GM21423 (cell line): ENCODE data around the gene DBNDD2.

Experiments used
- ATAC-seq: cut with Tn5 transposase; IDR thresholded peaks from one replicate; pipeline ENCODE4 v1.9.1; 2021; ENCODE audit warnings: mild to moderate bottlenecking, moderate library complexity; ENCODE audit not compliant: unreplicated experiment

The DBNDD2 gene

DNA sequence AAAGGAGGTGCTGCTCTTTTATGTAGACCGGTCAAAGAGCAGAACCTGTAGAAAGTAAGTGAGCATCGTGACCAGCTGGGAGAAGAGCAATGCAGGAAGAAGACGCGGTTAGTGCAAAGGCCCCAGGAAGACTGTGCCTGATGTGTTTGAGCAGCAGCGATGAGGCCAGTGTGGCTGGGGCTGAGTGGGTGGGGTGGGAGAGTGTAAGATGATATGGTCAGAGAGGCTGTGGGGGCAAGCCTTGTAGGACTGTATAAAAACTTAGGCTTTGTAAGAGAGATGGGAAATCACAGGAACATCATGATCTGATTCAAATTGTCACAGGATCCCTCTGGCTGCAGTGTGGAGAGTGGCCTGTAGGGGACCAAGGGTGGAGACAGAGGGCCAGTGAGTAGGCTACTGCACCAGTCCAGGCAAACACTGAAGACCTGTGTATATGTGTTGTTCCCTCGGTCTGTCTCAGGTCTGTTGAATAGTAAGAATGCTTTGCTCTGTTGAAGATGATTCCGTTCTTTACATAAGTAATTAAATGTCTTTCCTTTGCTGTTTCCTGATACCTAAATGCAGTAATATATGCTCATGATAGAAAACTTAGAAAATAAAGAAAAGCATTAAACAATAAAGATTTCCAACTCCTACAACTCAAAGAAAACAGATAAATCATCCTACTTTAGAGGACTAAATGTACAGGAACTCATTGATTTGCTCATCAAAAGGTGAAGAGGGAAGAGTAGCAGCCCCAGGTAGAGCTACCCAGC lies 37.9 kb downstream of the DBNDD2 start:
- ATAC-seq = no peak

DNA sequence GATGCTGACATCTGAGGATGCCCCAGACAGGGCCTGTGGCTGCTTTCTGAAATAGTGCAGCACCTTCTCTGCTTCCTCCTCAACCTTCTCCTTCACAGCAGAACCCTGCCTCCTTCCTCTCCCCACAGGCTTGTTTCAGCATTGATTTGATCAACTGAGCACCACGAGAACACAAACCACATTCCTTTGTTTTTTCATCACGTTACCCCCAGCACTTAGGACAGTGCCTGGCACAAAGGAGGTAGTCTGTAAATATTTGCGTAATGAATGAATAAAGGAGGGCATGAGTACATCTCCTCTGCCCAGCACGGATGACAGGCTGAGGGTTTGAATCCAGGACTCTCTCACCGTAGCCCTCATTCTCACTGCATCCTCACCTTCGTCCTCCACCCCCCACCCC lies 40.2 kb downstream of the DBNDD2 start:
- no peak for ATAC-seq

DNA sequence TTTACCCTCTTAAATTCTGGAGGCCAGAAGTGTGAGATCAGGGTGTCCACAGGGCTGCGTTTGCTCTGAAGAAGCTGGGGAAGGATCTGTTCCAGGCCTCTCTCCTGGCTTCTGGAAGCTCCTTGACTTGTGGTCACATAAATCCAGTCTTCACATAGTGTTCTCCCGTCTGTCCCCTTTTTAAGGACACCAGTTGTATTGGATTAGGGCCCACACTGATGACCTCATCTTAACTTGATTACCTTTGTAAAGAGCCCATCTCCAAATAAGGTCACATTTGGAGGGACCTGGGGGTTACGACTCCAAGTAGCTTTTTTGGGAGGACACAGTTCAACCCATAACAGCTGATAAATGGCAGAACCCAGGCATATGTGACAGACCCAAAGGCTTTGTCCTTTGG lies 41.4 kb downstream of the DBNDD2 start:
- ATAC-seq = no peak

DNA sequence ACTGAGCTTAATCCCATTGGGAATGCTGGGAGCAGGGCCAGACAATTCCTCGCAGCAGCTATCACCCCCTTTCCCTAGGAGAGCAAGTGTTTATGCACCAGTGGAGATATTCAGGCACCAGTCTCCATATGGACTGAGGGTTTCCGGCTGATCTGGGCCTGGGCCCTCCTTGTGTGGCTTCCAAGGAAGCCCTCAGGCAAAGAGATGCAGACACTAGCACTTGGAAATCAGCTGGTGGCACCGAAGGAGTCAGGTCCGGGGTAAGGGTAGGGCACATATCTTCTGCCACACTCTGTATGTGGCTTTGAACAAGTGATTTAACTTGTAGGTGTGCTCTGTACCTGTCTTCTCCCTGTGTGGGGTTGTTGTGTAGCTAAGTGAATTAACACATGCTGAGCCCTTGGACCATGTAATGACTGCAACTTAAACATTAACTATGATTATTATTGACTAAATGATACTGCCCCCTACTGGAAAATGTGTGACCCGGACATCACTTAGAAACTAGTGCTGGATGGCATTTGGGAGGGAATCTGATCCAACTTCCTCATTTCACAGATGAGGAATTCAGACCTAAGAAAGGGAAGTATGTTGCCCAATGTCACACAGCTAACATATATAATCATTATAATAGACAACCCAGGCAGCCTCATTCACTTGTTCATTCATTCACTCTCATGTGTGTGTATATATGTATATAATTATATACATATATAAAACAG lies 42.2 kb downstream of the DBNDD2 start:
- no peak for ATAC-seq

DNA sequence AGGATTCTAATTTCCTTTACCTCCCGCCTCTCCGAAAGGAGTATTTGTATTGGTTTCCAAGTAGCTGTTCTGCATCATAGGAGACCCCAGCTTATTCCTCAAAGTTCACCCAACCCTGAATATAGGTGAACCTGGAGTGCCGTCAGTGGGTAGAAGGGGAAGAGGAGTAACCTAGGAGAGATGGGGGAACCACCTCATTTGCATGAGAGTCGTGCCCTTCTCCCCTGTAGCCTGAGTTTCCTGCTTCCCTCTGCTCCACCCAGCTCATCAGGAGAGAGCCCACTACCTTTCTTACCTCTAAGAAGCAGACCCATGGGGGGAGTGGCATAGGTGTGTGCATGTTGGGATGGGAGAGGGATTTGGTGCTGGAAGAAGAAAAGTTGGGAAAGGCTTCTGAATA lies 44.1 kb downstream of the DBNDD2 start:
- ATAC-seq = no peak

DNA sequence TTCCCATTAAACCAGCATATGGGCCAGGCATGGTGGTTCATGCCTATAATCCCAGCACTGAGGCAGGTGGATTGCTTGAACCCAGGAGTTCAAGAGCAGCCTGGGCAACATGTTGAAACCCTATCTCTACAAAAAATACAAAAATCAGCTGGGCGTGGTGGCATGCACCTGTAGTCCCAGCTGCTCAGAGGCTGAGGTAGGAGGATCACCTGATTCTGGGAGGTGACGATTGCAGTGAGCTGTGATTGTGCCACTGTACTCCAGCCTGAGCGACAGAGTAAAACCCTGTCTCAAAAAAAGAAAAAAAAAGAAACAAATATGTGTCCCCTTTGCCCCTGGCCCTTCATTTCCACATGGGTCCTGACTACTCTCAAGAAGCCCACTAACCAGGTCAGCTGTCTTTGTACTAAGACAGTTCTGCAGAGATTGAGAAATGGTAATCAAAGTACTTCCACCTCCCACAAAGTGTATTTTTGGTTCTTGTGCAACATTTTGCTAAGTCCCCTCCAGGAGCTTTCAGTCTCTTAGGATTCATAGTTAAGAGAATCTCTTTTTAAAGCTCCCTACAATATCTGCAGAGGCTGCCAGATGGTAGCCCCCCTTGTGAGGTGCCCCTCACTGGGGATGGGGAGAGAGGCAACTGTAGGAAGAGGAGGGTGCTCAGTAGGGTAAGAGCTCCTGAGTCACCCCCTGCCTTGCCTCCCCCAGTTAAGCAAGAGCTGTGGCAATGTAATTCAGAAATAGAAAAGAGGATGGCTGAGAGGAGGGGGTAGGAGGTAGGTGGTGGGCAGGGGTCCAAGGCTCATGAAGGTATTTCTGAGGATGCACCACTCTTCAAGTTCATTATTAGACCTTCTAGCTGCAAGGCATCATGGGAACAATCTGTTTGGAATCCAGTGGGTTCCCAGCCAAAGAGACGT lies 44.9 kb downstream of the DBNDD2 start:
- no peak for ATAC-seq

DNA sequence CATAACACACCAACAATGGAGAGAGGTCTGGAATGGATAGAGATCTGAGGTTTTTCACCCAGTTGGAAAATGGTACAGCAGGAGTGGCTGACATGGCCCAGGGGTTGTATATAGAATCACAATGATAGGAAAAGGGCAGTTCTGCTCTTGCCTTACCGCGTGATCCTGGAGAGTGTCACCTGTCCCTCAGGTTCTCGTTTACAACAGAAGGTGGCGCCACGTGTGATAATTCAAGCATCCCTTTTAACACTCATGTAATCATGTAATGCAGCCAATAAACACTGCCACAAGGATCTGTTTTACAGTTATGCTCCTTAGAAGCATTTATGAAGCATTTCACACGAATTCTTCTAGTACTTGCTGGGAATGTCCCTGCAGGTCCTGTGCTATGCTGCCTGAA lies 48.5 kb downstream of the DBNDD2 start:
- ATAC-seq = no peak

DNA sequence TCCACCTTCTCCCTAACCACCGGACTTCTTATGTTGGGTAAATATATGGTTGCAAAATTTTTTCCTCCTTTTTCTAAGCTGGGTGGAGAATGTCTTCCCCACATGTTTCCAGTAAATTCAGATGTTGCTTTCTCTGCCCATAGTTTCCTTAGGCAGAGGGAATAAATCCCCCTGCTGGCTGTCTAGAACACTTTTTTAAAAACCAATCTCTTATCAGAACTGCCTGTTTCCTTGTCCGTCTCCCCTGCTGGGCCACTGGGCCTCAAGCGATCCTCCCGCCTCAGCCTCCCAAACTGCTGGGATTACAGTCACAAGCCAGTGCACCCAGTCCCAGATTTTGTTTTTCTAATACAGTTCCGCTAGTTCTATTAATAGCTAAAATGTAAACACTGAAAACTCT lies 51.5 kb downstream of the DBNDD2 start:
- ATAC-seq = no peak
